ENCODE data around the gene TTC6.

DNA sequence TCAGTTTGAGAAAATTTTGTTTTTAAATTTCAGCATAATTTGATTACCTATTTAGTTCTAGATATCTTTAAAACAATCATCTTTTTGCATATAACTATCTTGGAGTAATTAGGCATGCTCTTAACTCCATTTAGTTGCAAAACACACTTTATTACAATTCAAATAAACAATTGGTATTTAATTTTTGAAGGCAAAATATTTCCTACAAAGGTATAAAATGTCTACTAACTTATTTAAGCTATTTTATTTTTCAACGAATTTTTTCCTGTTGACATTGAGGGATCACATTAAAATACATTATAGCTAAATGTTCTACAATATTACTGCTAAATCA lies 8.7 kb upstream of the TTC6 start:
- TF ChIP-seq POLR2A (IDR thresholded peaks at IDR 0.05) (no peak), POLR2AphosphoS5 (IDR thresholded peaks at IDR 0.05) (no peak)
- TF ChIP-seq, protein P1, sequence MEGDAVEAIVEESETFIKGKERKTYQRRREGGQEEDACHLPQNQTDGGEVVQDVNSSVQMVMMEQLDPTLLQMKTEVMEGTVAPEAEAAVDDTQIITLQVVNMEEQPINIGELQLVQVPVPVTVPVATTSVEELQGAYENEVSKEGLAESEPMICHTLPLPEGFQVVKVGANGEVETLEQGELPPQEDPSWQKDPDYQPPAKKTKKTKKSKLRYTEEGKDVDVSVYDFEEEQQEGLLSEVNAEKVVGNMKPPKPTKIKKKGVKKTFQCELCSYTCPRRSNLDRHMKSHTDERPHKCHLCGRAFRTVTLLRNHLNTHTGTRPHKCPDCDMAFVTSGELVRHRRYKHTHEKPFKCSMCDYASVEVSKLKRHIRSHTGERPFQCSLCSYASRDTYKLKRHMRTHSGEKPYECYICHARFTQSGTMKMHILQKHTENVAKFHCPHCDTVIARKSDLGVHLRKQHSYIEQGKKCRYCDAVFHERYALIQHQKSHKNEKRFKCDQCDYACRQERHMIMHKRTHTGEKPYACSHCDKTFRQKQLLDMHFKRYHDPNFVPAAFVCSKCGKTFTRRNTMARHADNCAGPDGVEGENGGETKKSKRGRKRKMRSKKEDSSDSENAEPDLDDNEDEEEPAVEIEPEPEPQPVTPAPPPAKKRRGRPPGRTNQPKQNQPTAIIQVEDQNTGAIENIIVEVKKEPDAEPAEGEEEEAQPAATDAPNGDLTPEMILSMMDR (IDR thresholded peaks at IDR 0.05 in 8 of 11, conservative IDR thresholded peaks at IDR 0.05 in 3 of 11): no peak
